K562 (cell line): ENCODE measurements around the gene THAP9. TPM values are rescaled to one million over a fixed set of nuclear protein-coding genes. Genes with fewer than 3 reads are reported as not detected.

Source experiments
- E2F5 ChIP-seq: sonication (generic); formaldehyde crosslinking; IDR thresholded peaks from 2 replicates; pipeline ENCODE4 v1.8.0; 2022; ENCODE audit warnings: mild to moderate bottlenecking, missing genetic modification reagents
- EHMT2 ChIP-seq: fragments of 450-650 bp; IDR thresholded peaks from 2 replicates; pipeline ENCODE4 v1.6.1; 2018; ENCODE audit warnings: antibody characterized with exemption
- KAT2B ChIP-seq: IDR thresholded peaks from one replicate; pipeline ENCODE4 v1.6.1; 2012; ENCODE audit warnings: low read depth, mild to moderate bottlenecking, control low read depth, inconsistent platforms, low read length, moderate library complexity
- MCM7 ChIP-seq, 2 experiments: fragments of 450-650 bp; IDR thresholded peaks; 2 replicates each; pipeline ENCODE4 v1.6.1; 2016 to 2018
- PCBP2 ChIP-seq: fragments of 200-400 bp; formaldehyde crosslinking; IDR thresholded peaks from 2 replicates; pipeline ENCODE4 v1.6.1; 2018; ENCODE audit warnings: low read length, low read depth, mild to moderate bottlenecking, moderate library complexity; ENCODE audit not compliant: poor library complexity, severe bottlenecking
- RCOR1 ChIP-seq, 2 experiments: IDR thresholded peaks; 2 replicates each; pipeline ENCODE4 v1.6.1; 2012; ENCODE audit warnings: low read depth in 2 of 2, low read length in 2 of 2, borderline replicate concordance in 1 of 2, improper control_type of control experiment in 1 of 2
- RREB1 ChIP-seq: fragments of 250-450 bp; sonication (Bioruptor Pico); IDR thresholded peaks from 2 replicates; pipeline ENCODE4 v1.4.0; 2020
- STAG1 ChIP-seq: sonication (generic); formaldehyde crosslinking; IDR thresholded peaks from 2 replicates; pipeline ENCODE4 v1.5.0; 2020; ENCODE audit warnings: missing genetic modification reagents, borderline replicate concordance
- TAF9B ChIP-seq: fragments of 450-650 bp; IDR thresholded peaks from 2 replicates; pipeline ENCODE4 v1.6.1; 2018; ENCODE audit warnings: mild to moderate bottlenecking; ENCODE audit not compliant: partially characterized antibody
- TBL1XR1 ChIP-seq, 2 experiments: IDR thresholded peaks; 2 replicates each; pipeline ENCODE4 v1.6.1; 2012; ENCODE audit warnings: improper control_type of control experiment in 2 of 2, low read length in 2 of 2, mild to moderate bottlenecking in 1 of 2
- THRB ChIP-seq: fragments of 450-650 bp; formaldehyde crosslinking; conservative IDR thresholded peaks from 2 replicates; pipeline ENCODE4 v1.4.0; 2022; ENCODE audit warnings: mild to moderate bottlenecking, missing genetic modification characterization
- UBTF ChIP-seq, 2 experiments: IDR thresholded peaks; 2 replicates each; pipeline ENCODE4 v1.6.1; 2012; ENCODE audit warnings: improper control_type of control experiment in 2 of 2, low read depth in 2 of 2, low read length in 2 of 2, borderline replicate concordance in 1 of 2
- ZFPM2 ChIP-seq: fragments of 250-450 bp; sonication (Bioruptor Pico); IDR thresholded peaks from 2 replicates; pipeline ENCODE4 v1.5.1; 2022; ENCODE audit warnings: mild to moderate bottlenecking
- ZNF175 ChIP-seq: fragments of 200-800 bp; sonication (Bioruptor generic); IDR thresholded peaks from 2 replicates; pipeline ENCODE4 v1.6.1; 2016; ENCODE audit warnings: low read depth, mild to moderate bottlenecking, missing genetic modification characterization, missing compliant biosample characterization
- ZNF695 ChIP-seq: fragments of 450-650 bp; formaldehyde crosslinking; IDR thresholded peaks from 2 replicates; pipeline ENCODE4 v1.4.0; 2020; ENCODE audit warnings: mild to moderate bottlenecking, moderate library complexity
- ZNF778 ChIP-seq: fragments of 450-650 bp; formaldehyde crosslinking; IDR thresholded peaks from 2 replicates; pipeline ENCODE4 v1.4.0; 2020; ENCODE audit warnings: mild to moderate bottlenecking, moderate library complexity
- ZNF780A ChIP-seq: fragments of 250-450 bp; sonication (Bioruptor Pico); IDR thresholded peaks from 2 replicates; pipeline ENCODE4 v1.5.0; 2021; ENCODE audit warnings: mild to moderate bottlenecking
- polyA plus RNA-seq, 8 experiments: library from polyadenylated mRNA; depleted of rRNA in 4 of 8; stranded (reverse) in 5 of 8; unstranded in 3 of 8; fragments of >200 nt; fragmentation: Nextera tagmentation in 2 of 8; fragmentation: Illumina TruSeq in 1 of 8; extraction: Ambion mirVana in 2 of 8; extraction: Trizol in 1 of 8; gene quantifications; 2 replicates each; pipeline versions ENCODE4 v1.2.1 to v1.2.3, GENCODE V29; 2011 to 2014; ENCODE audit warnings: inconsistent platforms in 1 of 8, missing spikeins in 1 of 8
- total RNA-seq, 7 experiments: library from RNA; depleted of rRNA in 6 of 7; stranded (reverse); fragments of >200 nt in 6 of 7; fragmentation: Illumina TruSeq in 2 of 7; extraction: Trizol in 2 of 7; gene quantifications; 2 replicates each; pipeline versions ENCODE4 v1.2.1 to v1.2.3, GENCODE V29; 2011 to 2021; ENCODE audit warnings: low replicate concordance in 1 of 7

The THAP9 gene
- total and polyA plus RNA-seq, 9 of the 15 experiments (the other 6 are each of a cell fraction or from before 2014, with no cell fraction given): 3.4 to 7.0 (median 5.4) TPM

GRCh38 chr4:82900411-82901182 lies at the start of gene THAP9 (continued):
- TF ChIP-seq THRB: no peak
- no peak for TF ChIP-seq ZNF778 (CRISPR knock-in tag)
- TF ChIP-seq TBL1XR1 (IDR thresholded peaks at IDR 0.05; ENCODE audit: low read length in 2 of 2): 0 out of 4 replicates have a peak, but pooled peaks of 1 of the 2 experiments have one; percentile 34
- peak; percentile 92; the same call in 1 of the 2 replicates for TF ChIP-seq E2F5 (CRISPR knock-in tag)
- TF ChIP-seq ZFPM2: no peak
- no peak for TF ChIP-seq KAT2B
- TF ChIP-seq EHMT2: peak; percentile 3; the same call in 1 of the 2 replicates
- no peak for TF ChIP-seq ZNF780A (CRISPR knock-in tag)
- peak; percentile 7 to 47; a peak in 2 of 4 replicates for TF ChIP-seq RCOR1 (IDR thresholded peaks at IDR 0.05; ENCODE audit: borderline replicate concordance in 1 of 2, low read depth in 2 of 2, low read length in 2 of 2)
- no peak for TF ChIP-seq MCM7 (IDR thresholded peaks at IDR 0.05)
- TF ChIP-seq ZNF695 (CRISPR knock-in tag): no peak
- TF ChIP-seq ZNF175 (CRISPR knock-in tag): no peak
- TF ChIP-seq RREB1 (CRISPR knock-in tag): peak; percentile 35; the same call in 1 of the 2 replicates
- no peak for TF ChIP-seq PCBP2
- TF ChIP-seq STAG1: no peak
- peak; percentile 97 for TF ChIP-seq TAF9B
- peak in 1 of 2 experiments; percentile 81; a peak in 2 of 4 replicates for TF ChIP-seq UBTF (IDR thresholded peaks at IDR 0.05; ENCODE audit: borderline replicate concordance in 1 of 2, low read depth in 2 of 2, low read length in 2 of 2)
